HG03565 (cell line): ENCODE data around the gene KCNK7.

Experiments used
- ATAC-seq: cut with Tn5 transposase; IDR thresholded peaks from one replicate; pipeline ENCODE4 v1.9.1; 2021; ENCODE audit warnings: mild to moderate bottlenecking, moderate library complexity; ENCODE audit not compliant: unreplicated experiment

KCNK7 gene

DNA sequence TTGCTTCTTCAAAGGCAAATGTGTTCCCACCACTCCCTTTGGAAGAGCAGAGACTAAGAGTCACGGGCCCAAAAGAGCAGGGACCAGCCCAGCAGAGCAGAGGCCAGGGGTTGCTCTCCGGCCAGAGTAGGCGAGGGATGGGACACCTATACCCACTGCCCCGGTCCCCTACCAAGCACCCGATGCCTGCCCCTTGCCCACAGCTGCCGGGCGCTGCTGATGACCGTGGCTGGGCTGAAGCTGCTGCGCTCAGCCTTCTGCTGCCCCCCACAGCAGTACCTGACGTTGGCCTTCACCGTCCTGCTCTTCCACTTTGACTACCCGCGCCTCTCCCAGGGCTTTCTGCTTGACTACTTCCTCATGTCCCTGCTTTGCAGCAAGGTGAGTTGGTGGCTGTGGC lies 31.6 kb upstream of the KCNK7 start:
- no peak for ATAC-seq

DNA sequence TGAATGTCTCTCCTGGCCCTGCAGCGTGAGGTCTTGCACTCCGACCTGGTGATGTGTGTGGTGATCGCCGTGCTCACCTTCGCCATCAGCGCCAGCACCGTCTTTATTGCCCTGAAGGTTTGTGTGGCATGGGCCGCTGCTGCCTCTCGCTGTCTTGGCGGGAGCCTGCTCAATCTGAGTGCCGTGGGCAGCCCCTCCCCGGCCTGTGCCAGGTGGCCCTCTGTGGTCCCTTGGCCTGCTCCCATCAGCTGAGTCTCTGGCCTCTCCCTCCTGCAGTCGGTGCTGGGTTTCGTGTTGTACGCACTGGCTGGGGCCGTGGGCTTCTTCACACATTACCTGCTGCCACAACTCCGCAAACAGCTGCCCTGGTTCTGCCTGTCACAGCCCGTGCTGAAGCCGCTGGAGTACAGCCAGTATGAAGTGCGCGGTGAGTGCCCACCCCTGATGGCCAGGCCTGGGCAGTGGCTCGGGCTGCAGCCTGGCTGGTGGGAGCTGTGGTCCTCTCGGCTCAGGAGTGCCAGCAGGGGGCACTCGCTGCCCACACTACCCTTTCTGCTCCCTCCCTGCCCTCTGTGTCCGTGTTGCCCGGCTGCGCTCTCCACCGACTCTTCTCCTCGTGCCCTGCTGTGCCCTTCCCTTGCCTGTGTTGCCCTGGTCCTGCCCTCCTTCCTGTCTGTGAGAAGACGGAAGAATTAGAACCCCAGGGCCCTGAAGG lies 30.2 kb upstream of the KCNK7 start:
- ATAC-seq: no peak

DNA sequence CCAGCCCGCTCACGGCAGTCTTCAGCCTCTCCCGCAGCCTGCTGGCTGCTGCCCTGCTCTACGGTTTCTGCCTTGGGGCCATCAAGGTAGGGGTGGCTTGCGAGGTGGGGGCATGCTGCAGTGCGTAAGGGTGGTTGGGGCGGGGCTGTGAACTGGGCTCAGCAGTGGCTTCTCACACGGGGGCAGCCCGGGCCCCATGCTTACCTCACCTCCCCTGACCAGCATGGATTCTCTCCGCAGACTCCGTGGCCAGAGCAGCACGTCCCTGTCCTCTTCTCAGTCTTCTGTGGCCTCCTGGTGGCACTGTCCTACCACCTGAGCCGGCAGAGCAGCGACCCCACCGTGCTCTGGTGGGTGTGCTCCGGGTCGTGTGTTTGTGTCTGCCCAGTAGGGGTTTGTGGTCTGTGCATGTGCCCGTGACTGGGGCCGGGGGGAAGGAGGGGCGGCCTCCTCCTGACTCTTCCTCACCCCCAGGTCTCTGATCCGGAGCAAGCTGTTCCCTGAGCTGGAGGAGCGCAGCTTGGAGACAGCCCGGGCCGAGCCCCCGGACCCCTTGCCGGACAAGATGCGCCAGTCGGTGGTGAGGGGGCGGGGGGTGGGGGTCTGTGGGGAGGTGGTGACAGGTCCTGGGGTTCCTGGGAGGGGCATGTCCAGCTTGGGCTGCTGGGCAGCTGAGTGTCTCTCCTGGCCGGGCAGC lies 29.5 kb upstream of the KCNK7 start:
- no peak for ATAC-seq

DNA sequence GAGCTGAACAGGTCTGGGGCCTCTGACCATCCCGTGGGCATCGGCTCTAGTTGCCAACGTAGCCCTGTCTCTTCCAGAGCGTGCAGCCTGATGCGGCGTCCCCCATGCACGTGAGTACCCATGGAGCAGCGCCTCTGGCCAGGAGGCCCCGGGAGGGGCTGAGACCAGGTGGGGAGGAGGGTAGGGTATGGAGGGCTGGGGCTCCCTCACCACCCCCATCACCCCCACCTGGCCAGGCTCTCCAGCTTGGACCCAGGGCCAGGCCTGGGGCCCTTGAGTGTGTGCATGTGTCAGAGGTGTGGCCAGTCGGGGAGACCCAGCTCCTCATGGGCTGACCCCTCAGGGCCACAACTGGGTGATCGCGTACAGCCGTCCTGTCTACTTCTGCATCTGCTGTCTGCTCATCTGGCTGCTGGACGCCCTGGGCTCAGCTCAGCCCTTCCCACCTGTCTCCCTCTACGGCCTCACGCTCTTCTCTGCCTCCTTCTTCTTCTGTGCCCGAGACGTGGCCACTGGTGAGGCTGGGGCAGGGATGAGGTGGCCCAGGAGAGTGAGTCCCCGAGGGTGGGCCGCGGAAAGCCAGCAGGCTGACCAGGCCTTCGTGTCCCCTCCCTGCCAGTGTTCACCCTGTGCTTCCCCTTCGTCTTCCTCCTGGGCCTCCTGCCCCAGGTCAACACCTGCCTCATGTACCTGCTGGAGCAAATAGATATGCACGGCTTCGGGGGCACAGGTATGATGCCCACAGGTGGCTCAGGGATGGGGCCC lies 28.4 kb upstream of the KCNK7 start:
- no peak for ATAC-seq

DNA sequence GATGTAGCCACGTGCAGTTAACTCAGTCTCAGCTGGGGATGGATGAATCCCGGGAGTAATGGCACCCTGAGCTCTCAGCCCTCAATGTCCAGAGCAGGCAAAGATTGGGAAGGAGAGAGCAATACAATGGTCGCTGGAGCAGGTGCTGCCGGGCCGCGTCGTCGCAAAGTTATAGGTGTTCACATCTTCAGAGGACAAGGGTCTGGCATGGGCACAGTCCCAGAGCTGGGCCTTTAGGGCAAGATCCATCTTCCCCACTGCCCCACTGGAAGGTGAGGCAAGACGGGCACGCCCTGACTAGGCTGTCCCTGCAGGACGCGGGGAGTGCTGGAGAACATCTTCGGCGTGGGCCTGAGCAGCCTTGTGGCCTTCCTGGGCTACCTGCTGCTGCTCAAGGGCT lies 27.6 kb upstream of the KCNK7 start:
- ATAC-seq: no peak

DNA sequence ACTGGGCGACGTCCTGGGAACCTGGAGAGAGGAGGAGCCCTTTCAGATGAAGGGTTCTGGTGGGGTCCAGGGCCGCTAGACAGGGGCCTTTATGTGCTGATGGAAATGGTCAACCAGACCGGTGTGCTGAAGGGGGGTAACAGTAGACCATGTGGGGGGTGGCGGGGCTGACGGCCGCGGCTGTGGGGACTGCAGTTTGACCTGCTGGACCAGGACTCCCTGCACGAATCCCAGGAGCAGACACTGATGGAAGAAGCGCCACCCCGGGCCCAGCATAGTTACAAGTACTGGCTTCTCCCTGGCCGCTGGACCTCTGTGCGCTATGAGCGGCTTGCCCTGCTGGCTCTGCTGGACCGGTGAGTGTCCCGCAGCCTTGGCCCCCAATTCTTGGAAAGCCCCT lies 26.4 kb upstream of the KCNK7 start:
- no peak for ATAC-seq

DNA sequence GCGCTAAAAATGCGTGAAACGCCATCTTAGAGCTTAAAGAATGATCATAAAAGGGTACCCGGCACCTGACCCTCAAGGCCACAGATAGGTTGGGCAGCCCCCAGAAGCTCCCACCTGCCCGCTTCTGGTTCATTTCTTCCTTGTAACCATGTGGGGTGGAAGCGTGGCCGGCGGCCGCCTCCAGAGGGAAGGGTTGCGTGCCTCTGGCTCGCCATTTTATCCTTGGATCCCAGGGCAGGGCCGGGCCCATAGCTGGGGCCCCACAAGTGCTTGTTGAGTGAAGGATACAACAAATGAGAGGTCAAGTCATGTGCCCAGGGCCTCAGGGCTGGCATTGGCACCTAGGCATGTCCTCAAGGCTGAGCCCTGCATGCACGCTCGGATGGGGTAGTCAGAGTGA lies 25.9 kb upstream of the KCNK7 start:
- ATAC-seq: no peak

DNA sequence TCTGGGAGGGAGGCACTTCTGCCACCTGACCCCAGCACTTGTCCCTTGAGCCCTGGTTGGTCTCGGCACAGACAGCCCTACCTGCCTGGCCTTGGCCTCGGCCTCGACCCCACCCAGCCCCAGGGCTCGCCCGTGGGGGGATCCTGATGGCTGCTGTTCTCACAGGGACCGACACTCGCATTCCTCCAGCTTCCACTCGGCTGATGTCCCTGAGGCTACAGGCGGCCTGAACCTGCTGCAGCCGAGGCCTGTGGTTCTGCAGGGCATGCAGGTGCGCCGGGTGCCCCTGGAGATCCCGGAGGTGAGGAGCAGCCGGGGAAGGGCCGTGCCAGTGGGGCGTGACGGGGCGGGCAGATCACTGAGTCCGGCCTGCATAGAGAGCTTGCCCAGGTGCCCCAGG lies 25.1 kb upstream of the KCNK7 start:
- ATAC-seq: no peak

DNA sequence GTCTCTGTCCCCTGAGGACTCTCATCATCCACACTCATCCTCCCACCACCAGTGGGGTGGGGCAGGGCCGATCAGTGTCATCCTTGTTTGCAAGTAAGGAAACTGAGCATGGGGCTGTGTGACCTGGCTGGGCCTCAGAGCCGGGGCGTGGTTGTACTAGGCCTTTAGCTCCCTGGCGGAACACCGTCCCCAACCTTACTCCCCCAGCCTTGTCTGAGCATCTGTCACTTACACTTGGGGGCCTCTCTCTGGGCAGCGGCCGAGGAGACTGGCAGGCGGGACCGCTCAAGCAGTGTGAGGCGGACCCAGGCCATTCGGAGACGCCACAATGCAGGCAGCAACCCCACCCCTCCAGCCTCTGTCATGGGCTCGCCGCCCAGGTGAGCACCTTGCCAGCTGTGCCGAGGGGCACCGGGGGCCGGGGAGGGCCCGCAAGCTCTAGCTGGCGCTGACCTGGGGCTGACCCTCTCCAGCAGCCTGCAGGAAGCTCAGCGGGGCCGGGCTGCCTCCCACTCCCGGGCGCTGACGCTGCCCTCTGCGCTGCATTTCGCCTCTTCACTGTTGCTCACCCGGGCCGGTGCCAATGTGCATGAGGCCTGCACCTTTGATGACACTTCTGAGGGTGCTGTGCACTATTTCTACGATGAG lies 23.8 kb upstream of the KCNK7 start:
- ATAC-seq: no peak

DNA sequence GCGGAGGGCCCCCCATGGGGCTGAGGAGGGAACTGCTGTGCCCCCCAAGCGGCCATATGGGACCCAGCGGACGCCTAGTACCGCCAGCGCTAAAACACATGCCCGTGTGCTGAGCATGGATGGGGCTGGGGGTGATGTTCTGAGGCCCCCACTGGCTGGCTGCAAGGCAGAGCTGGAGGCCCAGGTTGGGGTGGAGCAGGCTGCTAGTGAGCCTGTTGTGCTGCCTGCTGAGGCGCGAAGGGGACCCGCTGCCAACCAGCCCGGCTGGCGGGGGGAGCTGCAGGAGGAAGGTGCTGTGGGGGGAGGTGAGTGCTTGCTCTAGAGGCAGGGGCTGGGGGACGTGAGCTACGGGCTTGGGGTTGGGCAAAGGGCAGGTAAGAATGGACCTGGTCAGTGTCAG lies 23.2 kb upstream of the KCNK7 start:
- ATAC-seq: no peak

DNA sequence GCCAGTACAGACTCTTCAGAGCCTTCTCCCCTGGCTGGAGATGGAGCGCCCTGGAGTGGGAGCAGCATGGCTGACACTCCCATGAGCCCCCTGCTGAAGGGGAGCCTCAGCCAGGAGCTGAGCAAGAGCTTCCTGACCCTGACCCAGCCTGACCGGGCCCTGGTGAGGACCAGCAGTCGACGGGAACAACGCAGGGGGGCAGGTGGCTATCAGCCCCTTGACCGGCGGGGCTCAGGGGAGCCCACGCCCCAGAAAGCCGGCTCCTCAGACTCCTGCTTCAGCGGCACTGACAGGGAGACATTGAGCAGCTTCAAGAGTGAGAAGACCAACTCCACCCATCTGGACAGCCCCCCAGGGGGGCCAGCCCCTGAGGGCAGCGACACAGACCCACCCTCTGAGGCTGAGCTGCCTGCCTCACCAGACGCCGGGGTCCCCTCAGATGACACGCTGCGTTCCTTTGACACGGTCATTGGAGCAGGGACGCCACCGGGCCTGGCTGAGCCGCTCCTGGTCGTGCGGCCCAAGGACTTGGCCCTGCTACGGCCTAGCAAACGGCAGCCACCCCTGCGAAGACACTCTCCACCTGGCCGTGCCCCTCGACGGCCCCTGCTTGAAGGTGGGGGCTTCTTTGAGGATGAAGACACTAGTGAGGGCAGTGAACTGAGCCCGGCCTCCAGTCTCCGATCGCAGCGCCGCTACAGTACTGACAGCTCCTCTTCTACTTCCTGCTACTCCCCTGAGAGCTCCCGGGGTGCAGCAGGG lies 22.6 kb upstream of the KCNK7 start:
- no peak for ATAC-seq

DNA sequence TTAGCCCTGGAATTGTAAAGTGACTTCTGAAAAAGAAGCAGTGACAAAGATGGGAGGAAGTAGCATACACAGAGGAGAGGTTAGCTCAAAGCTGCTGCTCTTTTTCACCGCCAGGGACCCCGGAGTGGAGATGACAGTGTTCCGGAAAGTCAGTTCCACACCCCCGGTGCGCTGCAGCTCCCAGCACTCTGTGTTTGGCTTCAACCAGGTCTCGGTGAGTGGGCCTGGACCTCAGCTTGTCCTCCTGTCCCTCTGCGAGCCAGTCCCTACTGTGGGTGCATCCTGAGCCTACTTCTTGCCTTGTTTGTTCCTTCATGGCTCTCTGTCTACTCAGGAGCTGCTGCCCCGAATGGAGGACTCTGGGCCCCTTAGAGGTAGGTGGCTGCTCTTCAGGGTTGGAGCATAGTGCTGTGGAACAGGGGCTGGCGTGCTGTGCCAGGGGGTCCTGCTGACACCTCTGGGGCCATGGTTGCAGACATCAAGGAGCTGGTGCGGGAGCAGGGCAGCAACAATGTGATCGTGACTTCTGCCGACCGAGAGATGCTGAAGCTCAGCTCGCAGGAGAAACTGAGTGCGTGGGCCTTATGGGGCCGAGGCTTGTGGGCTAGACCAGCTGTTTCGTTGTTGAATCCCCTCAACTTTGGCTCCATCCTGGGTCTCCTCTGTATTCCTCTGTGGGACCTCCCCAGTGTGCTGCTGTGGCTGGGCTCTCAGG lies 21.7 kb upstream of the KCNK7 start:
- ATAC-seq: no peak

DNA sequence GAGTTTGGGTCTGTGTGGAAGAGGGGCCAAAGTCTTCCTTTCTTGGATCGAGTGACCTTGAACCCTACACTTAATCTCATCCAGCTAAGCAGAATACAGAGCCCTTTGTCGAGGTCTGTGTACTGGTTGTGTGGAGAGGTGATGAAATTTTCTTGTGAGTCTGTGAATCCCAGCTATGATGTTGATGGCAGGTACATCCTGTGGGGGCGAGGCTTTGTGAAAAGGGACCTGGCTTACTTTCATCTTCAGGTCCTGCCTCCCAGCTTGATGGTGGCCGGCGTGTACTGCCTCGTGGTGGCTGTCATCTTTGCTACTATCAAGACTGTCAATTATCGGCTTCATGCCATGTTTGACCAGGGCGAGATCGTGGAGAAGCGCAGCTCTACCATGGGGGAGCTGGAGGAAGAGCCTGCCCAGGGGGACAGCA lies 21.0 kb upstream of the KCNK7 start:
- no peak for ATAC-seq

DNA sequence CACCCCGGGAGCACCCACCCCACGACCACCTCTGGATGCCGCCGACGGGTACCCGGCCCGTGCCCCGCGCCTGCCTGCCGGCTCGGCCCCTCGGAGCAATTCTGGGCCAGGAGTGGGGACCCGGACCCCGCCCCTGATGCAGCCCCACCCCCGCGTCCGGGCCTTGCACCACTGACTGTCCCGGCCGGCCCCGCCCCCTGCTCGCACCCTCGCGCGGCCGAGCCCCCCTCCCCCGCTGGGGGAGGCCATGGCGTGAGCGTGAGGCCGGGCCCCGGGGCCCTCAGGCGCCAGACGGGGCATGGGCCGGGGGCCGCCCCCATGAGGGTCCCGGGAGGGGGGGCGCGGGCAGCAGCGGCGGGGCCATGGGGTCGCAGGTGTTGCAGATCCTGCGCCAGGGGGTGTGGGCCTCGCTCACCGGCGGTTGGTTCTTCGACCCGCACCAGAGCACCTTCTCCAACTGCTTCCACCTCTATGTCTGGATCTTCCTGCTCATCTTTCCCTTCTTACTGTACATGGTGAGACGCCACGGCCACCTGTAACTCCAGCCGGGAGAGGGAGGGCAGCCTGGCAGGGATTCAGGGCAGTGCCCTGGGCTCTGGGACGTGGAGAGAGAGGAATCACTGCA lies 20.5 kb upstream of the KCNK7 start:
- ATAC-seq: no peak

DNA sequence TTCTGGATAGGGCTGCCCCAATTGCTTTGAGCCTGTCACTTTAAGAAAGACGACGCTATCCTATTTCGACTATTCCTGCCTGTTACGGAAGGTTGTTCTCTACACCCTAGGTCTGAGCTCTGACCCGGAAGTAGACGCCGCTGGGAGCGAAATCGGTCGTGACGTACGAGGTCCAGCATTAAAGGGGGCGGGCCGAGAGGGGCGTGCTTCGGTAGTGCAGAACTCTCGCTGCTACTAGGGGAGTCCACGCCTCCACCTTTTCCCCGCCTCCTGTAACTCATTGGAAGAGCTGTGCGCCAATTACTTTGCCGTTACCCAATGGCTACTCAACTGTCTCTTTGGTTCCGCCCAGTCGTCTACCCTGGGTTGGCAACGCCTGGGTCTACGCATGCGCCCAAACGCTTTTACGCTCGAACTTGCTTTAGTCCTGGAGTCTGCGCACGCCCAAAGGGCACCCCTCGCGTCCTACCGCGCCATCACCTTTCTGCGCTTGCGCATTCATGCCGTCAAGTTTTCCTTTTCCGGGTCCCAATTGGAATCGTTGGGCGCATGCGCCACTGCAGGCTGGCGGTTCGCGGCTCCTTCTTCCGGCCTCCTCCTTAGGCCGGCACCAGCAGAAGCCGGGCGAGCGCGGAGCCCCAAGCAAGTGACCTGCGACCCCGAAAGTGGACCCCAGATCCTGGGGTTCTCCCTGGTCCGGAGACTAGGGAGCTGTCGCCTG lies 19.8 kb upstream of the KCNK7 start, which contains the start of gene PCNX3:
TSS of gene PCNX3 (plus strand) at position 548 of the 721 bp plus-strand sequence. CDS start 536 bp downstream, outside the sequence.
- ATAC-seq: peak; percentile 72

DNA sequence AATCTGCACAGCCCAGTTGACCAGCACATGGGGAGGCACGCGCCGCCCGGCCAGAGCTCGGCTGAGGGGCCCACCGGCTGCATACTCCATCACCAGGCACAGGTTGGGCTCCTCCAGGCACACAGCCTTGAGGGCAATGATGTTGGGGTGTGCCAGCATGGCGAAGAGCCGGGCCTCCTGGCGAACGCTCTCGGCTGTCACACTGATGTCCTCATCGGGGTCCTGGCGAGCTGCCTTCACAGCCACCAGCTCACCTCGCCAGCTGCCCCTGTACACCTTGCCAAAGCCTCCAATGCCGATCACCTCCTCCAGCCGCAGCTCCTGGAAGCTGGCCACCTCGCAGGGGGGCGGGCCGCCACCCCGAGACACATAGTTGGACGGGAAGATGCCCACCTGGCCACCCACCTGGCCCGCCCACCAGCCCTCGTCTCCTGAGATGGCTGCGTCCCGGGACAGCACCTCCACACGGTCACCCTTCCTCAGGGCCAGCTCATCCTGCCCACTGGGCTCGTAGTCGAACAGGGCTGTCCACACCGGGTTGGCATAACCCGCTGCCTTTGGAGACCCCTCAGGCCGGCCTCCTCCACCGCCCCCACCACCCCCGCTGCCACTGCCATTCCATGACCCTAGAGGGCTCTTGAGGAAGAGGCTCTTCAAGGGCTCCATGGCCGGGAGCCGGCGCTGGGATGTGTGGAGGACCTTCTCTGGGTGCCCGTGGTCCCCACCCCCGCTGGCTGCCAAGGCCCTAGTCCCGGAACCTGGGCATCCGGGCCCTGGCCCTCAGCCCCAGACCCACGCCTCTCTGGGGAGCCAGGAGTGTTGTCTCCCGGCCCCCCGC lies 17.7 kb upstream of the KCNK7 start:
- no peak for ATAC-seq

DNA sequence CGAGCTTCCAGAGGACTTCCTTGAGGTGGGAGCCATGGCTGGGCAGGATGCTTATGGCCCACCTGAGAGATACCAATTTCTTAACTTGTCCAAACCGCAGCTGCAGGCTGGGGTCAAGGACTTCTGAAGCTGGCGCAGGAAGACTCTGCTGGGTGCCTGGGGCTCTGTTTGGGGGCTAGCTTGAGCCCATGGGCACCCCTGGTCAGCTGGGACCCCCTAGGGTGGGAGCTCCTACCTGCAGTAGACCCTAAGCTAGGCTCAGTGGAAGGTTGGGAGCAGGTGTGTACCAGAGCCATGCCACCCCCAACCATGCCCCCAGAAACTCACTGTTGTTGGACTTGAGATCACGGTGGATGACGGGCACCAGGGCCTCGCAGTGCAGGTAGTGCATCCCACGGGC lies 17.1 kb upstream of the KCNK7 start:
- ATAC-seq: no peak
